Fibroblast of the conjunctiva (primary cell): Measurements from ENCODE around the gene FGGY.
A peak's percentile ranks its signal among the peaks of the same experiment; 100 is the strongest.

Experiments used
- DNase-seq: peaks from one replicate; pipeline ENCODE4 v3.0.0-alpha.2; 2010; ENCODE audit warnings: low read depth

Gene FGGY

GRCh38 chr1:59680044-59680443, 383.1 kb downstream of the FGGY start:
- DNase-seq: no peak

DNA sequence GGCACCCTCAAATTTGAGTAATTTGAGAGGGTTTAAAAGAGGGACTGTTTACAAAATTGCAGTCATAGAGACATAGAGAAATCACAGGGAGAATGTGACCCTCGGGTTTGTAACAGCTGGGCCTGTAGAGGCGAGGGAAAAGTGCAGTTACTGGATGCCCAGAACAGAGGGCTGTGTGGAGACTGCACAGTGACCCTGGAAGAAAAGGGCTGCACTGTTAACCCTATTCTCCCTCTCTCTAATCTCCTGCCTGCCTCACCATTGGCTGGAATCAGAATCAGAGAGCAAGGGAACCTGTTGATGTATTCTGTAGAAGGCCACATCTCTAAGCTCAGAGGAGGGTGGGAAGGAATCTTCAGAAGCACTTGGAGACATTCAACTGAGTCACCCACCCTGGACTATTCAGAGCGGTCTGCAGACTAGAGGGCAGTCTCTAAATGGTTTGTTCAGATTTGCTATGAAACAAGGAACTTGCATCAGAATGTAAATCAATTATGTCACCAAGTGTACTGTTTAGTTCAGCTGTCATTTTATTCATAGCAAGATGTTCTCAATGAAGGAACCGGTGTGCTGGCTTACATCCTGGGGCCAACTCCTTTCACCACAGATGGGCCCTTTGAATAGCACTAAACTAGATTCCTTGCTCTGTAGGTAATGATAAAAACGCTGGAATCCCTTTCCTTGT, 385.6 kb downstream of the FGGY start:
- no peak for DNase-seq

DNA sequence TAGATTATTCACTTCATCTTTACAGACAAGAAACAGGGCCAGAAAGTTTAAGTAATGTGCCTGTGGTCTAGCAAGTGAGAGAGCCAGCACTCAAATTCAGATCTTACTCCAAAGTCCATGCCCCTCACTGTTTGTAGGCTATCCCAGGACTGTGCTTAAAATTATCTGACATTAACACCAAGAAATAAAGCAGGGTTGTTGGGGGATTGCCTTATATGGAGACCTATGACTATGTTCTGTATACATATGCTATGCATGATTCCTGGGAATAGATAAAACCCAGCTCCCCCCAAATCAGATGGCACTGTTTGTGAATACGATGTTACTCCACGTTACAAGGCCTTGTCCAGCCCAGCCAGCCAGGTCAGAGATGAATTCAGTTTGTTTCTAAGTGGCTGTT, 386.3 kb downstream of the FGGY start:
- DNase-seq: no peak

DNA sequence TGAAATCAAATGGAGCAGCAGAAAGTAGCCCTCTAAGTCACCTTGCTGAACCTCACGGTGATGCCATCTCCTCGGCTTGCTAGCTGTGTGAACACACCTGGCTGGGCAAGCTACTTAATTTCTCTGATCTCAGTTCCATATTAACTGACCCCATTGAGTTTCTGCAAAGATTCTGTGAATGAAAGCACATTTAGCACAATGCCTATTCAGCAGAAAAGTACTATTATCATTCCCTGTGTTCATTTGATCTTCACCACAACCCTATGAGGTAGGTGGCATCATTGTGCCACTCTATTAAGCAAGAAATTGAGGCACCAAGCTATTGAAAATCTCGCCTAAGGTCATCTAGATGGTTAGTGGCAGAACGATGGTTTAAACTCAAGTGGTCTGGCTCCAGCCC, 387.8 kb downstream of the FGGY start:
- DNase-seq: no peak

DNA sequence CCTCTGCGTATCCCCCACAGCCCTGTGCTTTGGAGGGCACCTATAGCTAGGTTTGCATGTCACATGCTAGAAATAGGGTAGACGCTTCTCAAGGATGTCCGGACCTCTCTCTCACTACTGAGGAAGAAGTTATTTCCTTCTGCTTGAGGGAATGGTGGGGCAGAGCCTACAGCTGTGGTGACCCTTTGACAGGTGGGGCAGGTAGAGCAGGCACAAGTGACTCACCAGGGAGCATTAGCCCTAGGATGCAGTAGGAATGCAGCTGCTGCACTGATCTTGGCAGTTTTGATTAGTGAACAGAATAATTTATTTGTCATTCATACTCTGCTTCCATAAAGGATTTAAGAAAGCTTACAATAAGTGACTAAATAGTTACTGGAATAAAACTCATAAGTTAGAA, 388.2 kb downstream of the FGGY start:
- no peak for DNase-seq

- no peak for DNase-seq
Measured at GRCh38 chr1:59685666-59686065, 388.8 kb downstream of the FGGY start.

GRCh38 chr1:59686170-59686569, 389.3 kb downstream of the FGGY start:
- DNase-seq: no peak

DNA sequence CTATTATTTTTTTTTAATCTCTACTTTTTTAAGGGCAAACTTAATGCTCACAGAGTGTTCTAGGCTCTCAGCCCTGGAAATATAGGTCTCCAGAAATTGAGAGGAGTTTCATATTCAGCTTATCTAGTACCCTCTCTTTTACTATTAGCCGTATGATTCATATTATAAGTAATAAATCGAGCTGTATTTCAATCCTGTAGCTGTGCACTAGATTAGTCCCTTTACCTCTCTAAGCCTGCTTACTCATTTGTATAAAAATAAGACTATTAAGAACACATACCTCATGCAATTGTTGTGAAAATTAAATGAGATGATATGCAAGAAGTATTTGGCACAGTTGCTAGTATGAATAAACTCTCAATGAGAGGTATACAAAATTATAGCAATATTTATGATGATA, 389.7 kb downstream of the FGGY start:
- no peak for DNase-seq

- DNase-seq: no peak
Measured at GRCh38 chr1:59687081-59687480, 390.2 kb downstream of the FGGY start.

DNA sequence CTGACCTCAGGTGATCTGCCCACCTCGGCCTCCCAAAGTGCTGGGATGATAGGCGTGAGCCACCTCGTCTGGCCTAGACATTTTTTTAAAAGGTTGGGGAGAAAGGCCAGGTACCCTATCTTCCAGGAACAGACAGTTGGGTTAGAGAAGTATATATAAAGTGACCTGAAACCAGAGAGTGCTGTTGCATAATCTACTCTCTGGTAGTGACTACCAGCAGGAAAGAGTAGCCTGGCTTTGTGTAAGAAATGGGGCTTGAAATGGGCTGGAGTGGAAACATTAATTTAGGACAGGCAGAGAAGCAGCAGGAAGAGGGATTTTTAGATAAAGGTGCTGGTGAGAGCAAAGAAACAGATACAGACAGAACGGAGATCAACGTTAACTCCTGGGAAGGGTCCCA, 392.1 kb downstream of the FGGY start:
- no peak for DNase-seq

DNA sequence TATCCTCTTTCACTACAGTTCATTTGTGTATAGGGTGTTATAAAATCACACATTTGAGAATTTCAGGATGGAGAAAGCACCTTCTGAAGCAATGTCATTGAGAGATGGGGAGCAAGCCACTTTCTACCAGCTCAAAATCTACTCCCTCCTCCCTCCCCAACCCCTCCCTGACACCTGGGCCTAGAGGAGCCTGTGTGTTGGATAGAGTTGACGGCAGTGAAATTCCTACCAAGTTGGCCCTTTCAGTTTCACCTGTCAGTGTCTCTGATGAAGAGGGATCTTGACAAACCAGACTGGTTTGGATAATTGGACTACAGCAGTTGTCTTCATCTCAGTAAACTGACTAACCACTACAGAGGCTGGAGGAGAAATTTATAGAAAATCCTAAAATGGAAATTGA, 392.8 kb downstream of the FGGY start:
- DNase-seq: no peak

- no peak for DNase-seq
Measured at GRCh38 chr1:59690171-59690930, 393.5 kb downstream of the FGGY start.

- peak; percentile 72 for DNase-seq
Measured at GRCh38 chr1:59691261-59691660, 394.4 kb downstream of the FGGY start.

- DNase-seq: peak; percentile 96
Measured at GRCh38 chr1:59692591-59692990, 395.7 kb downstream of the FGGY start.

DNA sequence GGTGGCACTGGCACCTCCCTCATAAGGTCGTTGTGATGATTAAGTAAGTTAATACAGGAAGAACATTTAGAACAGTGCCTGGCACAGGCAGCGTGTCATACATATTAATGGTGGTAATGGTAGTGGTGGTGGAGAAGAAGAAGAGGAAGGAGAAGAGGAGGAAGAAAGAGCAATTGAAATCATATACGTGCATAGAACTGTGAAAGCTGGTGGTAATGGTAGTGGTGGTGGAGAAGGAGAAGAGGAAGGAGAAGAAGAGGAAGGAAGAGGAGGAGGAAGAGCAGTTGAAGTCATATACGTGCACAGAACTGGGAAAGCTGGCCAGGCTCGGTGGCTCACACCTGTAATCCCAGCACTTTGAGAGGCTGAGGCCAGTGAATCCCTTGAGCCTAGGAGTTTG, 396.5 kb downstream of the FGGY start:
- no peak for DNase-seq

GRCh38 chr1:59695252-59695651, 398.4 kb downstream of the FGGY start:
- DNase-seq: no peak

DNA sequence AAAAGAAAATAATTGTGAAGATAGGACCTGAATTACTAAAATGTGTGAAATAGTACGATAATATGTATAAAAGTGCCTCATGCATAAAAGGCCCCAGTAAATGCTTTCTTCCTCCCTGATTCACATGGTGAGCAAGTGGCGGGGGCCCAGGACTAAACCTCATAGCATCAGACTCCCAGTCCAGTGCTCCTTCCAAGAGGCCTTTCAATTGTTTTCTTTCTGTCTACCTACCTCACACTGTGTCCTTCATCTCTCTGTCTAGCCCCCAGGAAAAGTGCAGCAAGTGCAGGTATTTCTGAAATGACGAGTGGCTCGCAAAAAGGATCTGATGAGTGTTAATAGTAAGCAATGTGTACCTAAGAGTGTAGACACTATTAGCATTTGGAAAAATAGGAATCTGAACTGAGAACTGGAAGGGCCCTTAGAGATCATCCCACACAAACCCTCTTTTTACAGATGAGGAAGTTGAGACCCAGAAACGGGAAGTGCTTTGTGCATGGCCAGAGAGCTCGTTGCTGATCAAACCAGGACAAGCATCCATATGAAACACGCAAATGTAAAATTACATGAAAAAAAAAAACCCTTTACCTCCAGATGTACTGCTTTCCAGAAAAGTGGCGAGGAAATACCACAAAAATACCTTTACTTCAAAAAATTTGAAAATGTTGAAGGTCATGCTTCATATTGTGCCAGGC, 399.7 kb downstream of the FGGY start:
- no peak for DNase-seq

- no peak for DNase-seq
Measured at GRCh38 chr1:59697150-59697800, 400.4 kb downstream of the FGGY start.

GRCh38 chr1:59698386-59698785, 401.5 kb downstream of the FGGY start:
- DNase-seq: no peak

GRCh38 chr1:59699227-59699847, 402.4 kb downstream of the FGGY start:
- DNase-seq: no peak

DNA sequence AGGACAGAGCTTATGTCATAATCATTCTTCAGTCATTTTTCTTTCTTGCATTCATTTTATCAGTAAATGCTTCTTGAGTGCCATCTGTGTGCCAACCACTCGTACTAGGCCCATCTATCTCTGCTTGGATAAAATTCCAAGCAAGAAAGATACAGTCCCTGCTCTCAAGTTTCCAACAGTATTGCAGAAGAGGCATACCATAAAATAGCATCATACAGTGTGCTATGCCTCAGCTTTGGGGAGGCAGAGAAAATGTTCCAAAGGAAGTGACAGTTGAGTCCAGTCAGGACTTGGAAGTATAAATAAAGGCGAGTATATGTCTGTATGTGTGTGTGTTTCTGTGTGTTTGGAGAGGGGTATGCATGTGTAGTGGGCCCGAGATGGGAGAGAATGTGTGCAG, 404.5 kb downstream of the FGGY start:
- DNase-seq: no peak

- peak; percentile 70 for DNase-seq
Measured at GRCh38 chr1:59703226-59703917, 406.5 kb downstream of the FGGY start.
